PFSK-1 (cell line): ENCODE results near the gene AGK.

Source experiments
- POLR2AphosphoS5 ChIP-seq: IDR thresholded peaks from 2 replicates; pipeline ENCODE4 v1.6.1; 2012; ENCODE audit warnings: low read depth, mild to moderate bottlenecking, control low read depth, low read length, moderate library complexity
- TF ChIP-seq, protein P1 (sequence below), 2 experiments: IDR thresholded peaks; 2 replicates each; pipeline versions ENCODE4 v1.6.1 to v1.8.0; 2011 to 2012; ENCODE audit warnings: low read depth in 2 of 2, low read length in 2 of 2, control low read depth in 1 of 2, inconsistent platforms in 1 of 2, mild to moderate bottlenecking in 1 of 2, moderate library complexity in 1 of 2; ENCODE audit not compliant: insufficient read depth in 1 of 2

DNA sequence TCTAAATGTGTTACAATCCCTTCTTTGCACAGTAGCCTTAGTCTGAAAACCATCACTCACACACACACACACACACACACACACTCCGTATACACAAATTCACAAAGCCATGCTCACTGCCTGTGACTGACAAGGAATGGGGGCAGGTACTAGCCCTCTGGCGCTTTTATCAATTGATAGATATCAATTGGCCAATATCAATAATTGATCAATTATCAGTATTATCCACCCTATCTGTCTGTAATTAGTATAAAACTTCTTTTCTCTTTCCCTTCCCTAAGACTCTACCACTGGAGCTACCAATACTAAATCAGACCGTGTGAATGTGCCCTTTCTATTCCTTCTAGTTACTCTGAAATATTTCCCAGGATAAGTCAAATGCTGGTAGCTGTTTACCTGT is 148.7 kb downstream of the AGK start:
- no peak for TF ChIP-seq POLR2AphosphoS5
- TF ChIP-seq, protein P1, sequence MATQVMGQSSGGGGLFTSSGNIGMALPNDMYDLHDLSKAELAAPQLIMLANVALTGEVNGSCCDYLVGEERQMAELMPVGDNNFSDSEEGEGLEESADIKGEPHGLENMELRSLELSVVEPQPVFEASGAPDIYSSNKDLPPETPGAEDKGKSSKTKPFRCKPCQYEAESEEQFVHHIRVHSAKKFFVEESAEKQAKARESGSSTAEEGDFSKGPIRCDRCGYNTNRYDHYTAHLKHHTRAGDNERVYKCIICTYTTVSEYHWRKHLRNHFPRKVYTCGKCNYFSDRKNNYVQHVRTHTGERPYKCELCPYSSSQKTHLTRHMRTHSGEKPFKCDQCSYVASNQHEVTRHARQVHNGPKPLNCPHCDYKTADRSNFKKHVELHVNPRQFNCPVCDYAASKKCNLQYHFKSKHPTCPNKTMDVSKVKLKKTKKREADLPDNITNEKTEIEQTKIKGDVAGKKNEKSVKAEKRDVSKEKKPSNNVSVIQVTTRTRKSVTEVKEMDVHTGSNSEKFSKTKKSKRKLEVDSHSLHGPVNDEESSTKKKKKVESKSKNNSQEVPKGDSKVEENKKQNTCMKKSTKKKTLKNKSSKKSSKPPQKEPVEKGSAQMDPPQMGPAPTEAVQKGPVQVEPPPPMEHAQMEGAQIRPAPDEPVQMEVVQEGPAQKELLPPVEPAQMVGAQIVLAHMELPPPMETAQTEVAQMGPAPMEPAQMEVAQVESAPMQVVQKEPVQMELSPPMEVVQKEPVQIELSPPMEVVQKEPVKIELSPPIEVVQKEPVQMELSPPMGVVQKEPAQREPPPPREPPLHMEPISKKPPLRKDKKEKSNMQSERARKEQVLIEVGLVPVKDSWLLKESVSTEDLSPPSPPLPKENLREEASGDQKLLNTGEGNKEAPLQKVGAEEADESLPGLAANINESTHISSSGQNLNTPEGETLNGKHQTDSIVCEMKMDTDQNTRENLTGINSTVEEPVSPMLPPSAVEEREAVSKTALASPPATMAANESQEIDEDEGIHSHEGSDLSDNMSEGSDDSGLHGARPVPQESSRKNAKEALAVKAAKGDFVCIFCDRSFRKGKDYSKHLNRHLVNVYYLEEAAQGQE (IDR thresholded peaks at IDR 0.05; ENCODE audit: insufficient read depth in 1 of 2, low read depth in 2 of 2, low read length in 2 of 2) = no peak
